HCT116 (cell line): ENCODE data around the gene SPON1. TPM values are rescaled to one million over a fixed set of nuclear protein-coding genes. Genes with fewer than 3 reads are reported as not detected.

Source experiments
- ATAC-seq: fragments of 200-7000 bp; cut with Tn5 transposase; 2 replicates; pipeline ENCODE4 v1.9.1; 2020; ENCODE audit warnings: mild to moderate bottlenecking, moderate library complexity
- BruUV-seq: library from RNA; stranded (reverse); fragments of 400-500 nt; replicated peaks from 2 replicates; lab custom pipeline; 2021; lab: Mats Ljungman, UMichigan
- CTCF ChIA-PET: fragments of 300-600 bp; sonication (Branson Sonifier 250); formaldehyde crosslinking; loops from one replicate; lab custom pipeline; 2021; ENCODE audit warnings: antibody characterized with exemption; lab: Charles Lee
- POLR2A ChIA-PET: fragments of 300-600, 350-600 bp; sonication (Branson Sonifier 250); formaldehyde crosslinking; loops from one replicate; lab custom pipeline; 2021; ENCODE audit warnings: antibody characterized with exemption; lab: Charles Lee
- RAD21 ChIA-PET, 2 experiments: fragments of 300-600 bp; sonication (Branson Sonifier 250); formaldehyde crosslinking; loops; one replicate each; lab custom pipeline; 2023; ENCODE audit warnings: low total read pairs in 2 of 2; ENCODE audit not compliant: uncharacterized antibody in 2 of 2, unreplicated experiment in 2 of 2, low non-redundant PET in 1 of 2; lab: Charles Lee
- DNase-seq: peaks from one replicate; pipeline ENCODE4 v3.0.0-alpha.2; 2010; ENCODE audit warnings: low read depth, low spot score
- H2AFZ ChIP-seq: fragments of 200-600 bp; shearing (Covaris generic), sonication (generic); 2 replicates; pipeline ENCODE4 v1.6.1; 2017; ENCODE audit warnings: low read depth, mixed run types, mixed read lengths, antibody characterized with exemption, low read length; ENCODE audit not compliant: poor library complexity, severe bottlenecking
- H3K27ac ChIP-seq: 2 replicates; pipeline ENCODE4 v1.5.1; 2012; ENCODE audit warnings: low read depth, low read length
- H3K27me3 ChIP-seq: fragments of 200-600 bp; sonication (generic); 2 replicates; pipeline ENCODE4 v1.6.1; 2016; ENCODE audit warnings: mixed run types, low read length, mixed read lengths; ENCODE audit not compliant: insufficient read depth
- H3K36me3 ChIP-seq, 2 experiments: fragments of 200-500 bp in 1 of 2; fragments of 200-600 bp in 1 of 2; sonication (Bioruptor generic) in 1 of 2; sonication (generic) in 1 of 2; 2 replicates each; pipeline versions ENCODE4 v1.5.1 to v1.6.1; 2014 to 2016; ENCODE audit warnings: low read length in 2 of 2, inconsistent platforms in 1 of 2, mixed read lengths in 1 of 2, mixed run types in 1 of 2; ENCODE audit not compliant: insufficient read depth in 2 of 2, control insufficient read depth in 1 of 2
- H3K4me1 ChIP-seq, 2 experiments: fragments of 200-600 bp in 1 of 2; sonication (generic) in 1 of 2; 2 replicates each; pipeline versions ENCODE4 v1.5.1 to v1.6.1; 2012 to 2017; ENCODE audit warnings: low read length in 2 of 2, inconsistent platforms in 1 of 2, mild to moderate bottlenecking in 1 of 2, mixed read lengths in 1 of 2, mixed run types in 1 of 2, moderate library complexity in 1 of 2; ENCODE audit not compliant: insufficient read depth in 2 of 2, control insufficient read depth in 1 of 2
- H3K4me2 ChIP-seq: fragments of 200-600 bp; sonication (generic); 2 replicates; pipeline ENCODE4 v1.6.1; 2017; ENCODE audit warnings: mixed run types, low read length, mixed read lengths
- H3K4me3 ChIP-seq, 2 experiments: fragments of 200-600 bp in 1 of 2; sonication (generic) in 1 of 2; replicated peaks in 1 of 2; 2 replicates each; pipeline ENCODE4 v1.5.1; 2011 to 2016; ENCODE audit warnings: low read length in 2 of 2, control low read depth in 1 of 2, low read depth in 1 of 2, mild to moderate bottlenecking in 1 of 2, mixed read lengths in 1 of 2, mixed run types in 1 of 2
- H3K79me2 ChIP-seq: fragments of 200-600 bp; sonication (generic); 2 replicates; pipeline ENCODE4 v1.6.1; 2017; ENCODE audit warnings: mild to moderate bottlenecking, mixed run types, low read length, moderate library complexity, mixed read lengths; ENCODE audit not compliant: insufficient read depth
- H3K9ac ChIP-seq: fragments of 200-600 bp; sonication (generic); 2 replicates; pipeline ENCODE4 v1.6.1; 2016; ENCODE audit warnings: low read length, mixed read lengths
- H3K9me2 ChIP-seq: fragments of 200-600 bp; sonication (generic), shearing (Covaris generic); 2 replicates; pipeline ENCODE4 v1.6.1; 2017; ENCODE audit warnings: mixed run types, mild to moderate bottlenecking, moderate library complexity; ENCODE audit not compliant: insufficient read depth
- H3K9me3 ChIP-seq, 2 experiments: fragments of 200-500 bp in 1 of 2; fragments of 200-600 bp in 1 of 2; sonication (Bioruptor generic) in 1 of 2; sonication (generic) in 1 of 2; 2 replicates each; pipeline ENCODE4 v1.6.1; 2014 to 2017; ENCODE audit warnings: low read length in 2 of 2, mixed read lengths in 2 of 2, inconsistent platforms in 1 of 2, low read depth in 1 of 2, mild to moderate bottlenecking in 1 of 2, mixed run types in 1 of 2, moderate library complexity in 1 of 2; ENCODE audit not compliant: control insufficient read depth in 1 of 2, insufficient read depth in 1 of 2
- H4K20me1 ChIP-seq: fragments of 200-600 bp; sonication (generic), shearing (Covaris generic); 2 replicates; pipeline ENCODE4 v1.6.1; 2017; ENCODE audit warnings: mixed run types, mild to moderate bottlenecking, moderate library complexity; ENCODE audit not compliant: insufficient read depth
- CTCF ChIP-seq, 3 experiments: fragments of 200-600 bp in 1 of 3; sonication (generic) in 1 of 3; IDR thresholded peaks in 2 of 3; conservative IDR thresholded peaks in 1 of 3; 2 replicates each; pipeline ENCODE4 v1.5.1; 2012 to 2017; ENCODE audit warnings: low read depth in 2 of 3, low read length in 2 of 3, antibody characterized with exemption in 1 of 3, borderline replicate concordance in 1 of 3, control low read depth in 1 of 3, mild to moderate bottlenecking in 1 of 3, mixed read lengths in 1 of 3, mixed run types in 1 of 3, moderate library complexity in 1 of 3; ENCODE audit not compliant: insufficient read depth in 1 of 3
- SRF ChIP-seq: IDR thresholded peaks from 2 replicates; pipeline ENCODE4 v1.6.1; 2012; ENCODE audit warnings: low read depth
- ZBTB33 ChIP-seq: IDR thresholded peaks from 2 replicates; pipeline ENCODE4 v1.6.1; 2011; ENCODE audit warnings: mild to moderate bottlenecking, low read length, moderate library complexity; ENCODE audit not compliant: insufficient replicate concordance; ENCODE audit errors: extremely low read depth
- intact Hi-C: fragments of 100-400 bp; cut with micrococcal nuclease; formaldehyde crosslinking; loops from 2 replicates; pipeline ENCODE4 v1.10.0; 2022
- total RNA-seq: library from RNA; stranded (reverse); gene quantifications from one replicate; pipeline ENCODE4 v1.2.1, GENCODE V29; 2021; ENCODE audit not compliant: unreplicated experiment
- TF ChIP-seq, protein P1 (sequence below): IDR thresholded peaks from 2 replicates; pipeline ENCODE4 v1.6.1; 2012; ENCODE audit warnings: low read depth

Gene SPON1
- total RNA-seq, 1 experiment from 2014 or later = 0.17 TPM

DNA sequence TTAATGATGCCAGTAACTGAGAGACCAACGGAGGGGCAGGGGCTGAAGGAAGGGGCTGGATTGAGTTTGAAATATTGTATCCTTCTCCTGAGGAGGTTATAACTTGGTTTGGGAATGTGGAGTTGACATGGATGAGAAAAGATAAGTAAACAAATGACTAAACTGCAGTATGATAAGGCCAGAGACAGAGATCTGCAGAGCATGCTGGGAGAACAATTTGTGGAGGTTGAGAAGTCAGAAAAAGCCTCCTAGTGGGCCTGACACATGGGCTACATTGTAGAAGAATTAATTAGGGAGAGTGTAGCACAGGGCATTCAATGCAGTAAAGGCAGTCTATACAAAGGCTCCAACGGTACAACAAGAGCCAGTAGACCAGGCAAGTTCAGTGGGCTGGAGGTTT lies 55.9 kb downstream of the SPON1 start:
- no peaks in the 10 kb centered on the region for H3K79me2 ChIP-seq
- H3K9ac ChIP-seq = no peak overlapping the region
- intact Hi-C loops = no loop called here
- H3K4me3 ChIP-seq = no peak overlapping the region
- no peak overlapping the region for H2AFZ ChIP-seq
- H3K36me3 ChIP-seq = no peaks in the 10 kb centered on the region
- TF ChIP-seq, protein P1, sequence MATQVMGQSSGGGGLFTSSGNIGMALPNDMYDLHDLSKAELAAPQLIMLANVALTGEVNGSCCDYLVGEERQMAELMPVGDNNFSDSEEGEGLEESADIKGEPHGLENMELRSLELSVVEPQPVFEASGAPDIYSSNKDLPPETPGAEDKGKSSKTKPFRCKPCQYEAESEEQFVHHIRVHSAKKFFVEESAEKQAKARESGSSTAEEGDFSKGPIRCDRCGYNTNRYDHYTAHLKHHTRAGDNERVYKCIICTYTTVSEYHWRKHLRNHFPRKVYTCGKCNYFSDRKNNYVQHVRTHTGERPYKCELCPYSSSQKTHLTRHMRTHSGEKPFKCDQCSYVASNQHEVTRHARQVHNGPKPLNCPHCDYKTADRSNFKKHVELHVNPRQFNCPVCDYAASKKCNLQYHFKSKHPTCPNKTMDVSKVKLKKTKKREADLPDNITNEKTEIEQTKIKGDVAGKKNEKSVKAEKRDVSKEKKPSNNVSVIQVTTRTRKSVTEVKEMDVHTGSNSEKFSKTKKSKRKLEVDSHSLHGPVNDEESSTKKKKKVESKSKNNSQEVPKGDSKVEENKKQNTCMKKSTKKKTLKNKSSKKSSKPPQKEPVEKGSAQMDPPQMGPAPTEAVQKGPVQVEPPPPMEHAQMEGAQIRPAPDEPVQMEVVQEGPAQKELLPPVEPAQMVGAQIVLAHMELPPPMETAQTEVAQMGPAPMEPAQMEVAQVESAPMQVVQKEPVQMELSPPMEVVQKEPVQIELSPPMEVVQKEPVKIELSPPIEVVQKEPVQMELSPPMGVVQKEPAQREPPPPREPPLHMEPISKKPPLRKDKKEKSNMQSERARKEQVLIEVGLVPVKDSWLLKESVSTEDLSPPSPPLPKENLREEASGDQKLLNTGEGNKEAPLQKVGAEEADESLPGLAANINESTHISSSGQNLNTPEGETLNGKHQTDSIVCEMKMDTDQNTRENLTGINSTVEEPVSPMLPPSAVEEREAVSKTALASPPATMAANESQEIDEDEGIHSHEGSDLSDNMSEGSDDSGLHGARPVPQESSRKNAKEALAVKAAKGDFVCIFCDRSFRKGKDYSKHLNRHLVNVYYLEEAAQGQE = no peak
- H3K4me2 ChIP-seq = no peak overlapping the region
- RAD21 ChIA-PET = interaction anchor here in 1 of 2 experiments (0.7 kb wide), 1 partner anchor 47 kb away, joined by 3 read pairs; no protein-coding TSS in a partner anchor
- no peaks in the 10 kb centered on the region for H3K9me2 ChIP-seq
- no peak for DNase-seq
- no TSS peak for BruUV-seq
- no peaks in the 10 kb centered on the region for H3K9me3 ChIP-seq
- peaks cover 12 to 15% of the 10 kb centered on the region in 2 experiments; a peak in 3 of 4 replicates for H3K4me1 ChIP-seq
- H3K27ac ChIP-seq = no peak overlapping the region
- no peaks in the 10 kb centered on the region; the same call in 1 of the 2 replicates for H3K27me3 ChIP-seq
- POLR2A ChIA-PET = no interaction called here
- ATAC-seq = no peak
- H4K20me1 ChIP-seq = no peaks in the 10 kb centered on the region
- CTCF ChIA-PET = no interaction called here

- POLR2A ChIA-PET = no interaction called here
- DNase-seq = no peak
Observed at GRCh38 chr11:14021738-14022137, 59.2 kb downstream of the SPON1 start.

More at GRCh38 chr11:14021738-14022137, 59.2 kb downstream of the SPON1 start:
- Histone ChIP-seq H3K9me2 (no peaks in the 10 kb centered on the region), H3K79me2 (no peaks in the 10 kb centered on the region), H4K20me1 (no peaks in the 10 kb centered on the region), H3K4me3 (no peak overlapping the region)
- no peak for ATAC-seq
- TF ChIP-seq SRF (no peak), CTCF (IDR thresholded peaks at IDR 0.05 in 2 of 3, conservative IDR thresholded peaks at IDR 0.05 in 1 of 3; ENCODE audit: borderline replicate concordance in 1 of 3, insufficient read depth in 1 of 3, low read depth in 2 of 3, low read length in 2 of 3) (no peak), ZBTB33 (no peak)
- TF ChIP-seq, all 23 proteins: peak for 0
- Histone ChIP-seq H3K36me3 (no peaks in the 10 kb centered on the region), H3K9ac (no peak overlapping the region), H3K9me3 (no peaks in the 10 kb centered on the region), H3K27ac (no peak overlapping the region), H3K27me3 (no peaks in the 10 kb centered on the region; the same call in 1 of the 2 replicates), H2AFZ (no peak overlapping the region), H3K4me1 (peaks cover 0 to 9% of the 10 kb centered on the region in 2 experiments; a peak in 2 of 4 replicates), H3K4me2 (no peak overlapping the region)
- ChIA-PET CTCF (no interaction called here), RAD21 (no interaction called here)
- intact Hi-C loops = no loop called here
- BruUV-seq = no TSS peak
